Cardiac muscle cell (in vitro differentiated cells and primary cell): ENCODE data around the gene C2orf80. TPM values are rescaled to one million over a fixed set of nuclear protein-coding genes. Genes with fewer than 3 reads are reported as not detected.
"Not testable (repeated sequence)": the region's sequence is repeated elsewhere in the genome, so short reads cannot be mapped to it uniquely, and the experiment has no call there.

Source experiments
- DNase-seq, 2 donors: peaks; one replicate each; pipeline versions ENCODE4 v3.0.0 to v3.0.0-alpha.2; 2010 to 2017; ENCODE audit warnings: low read depth in 1 of 2, low spot score in 1 of 2
- H3K27ac ChIP-seq: fragments of 200-600 bp; sonication (generic); 2 replicates; pipeline ENCODE4 v1.5.1; 2016
- H3K27me3 ChIP-seq: fragments of 200-600 bp; sonication (generic); 2 replicates; pipeline ENCODE4 v1.6.0; 2016; ENCODE audit warnings: control low read depth
- H3K36me3 ChIP-seq: fragments of 200-600 bp; sonication (generic); 2 replicates; pipeline ENCODE4 v1.5.1; 2016; ENCODE audit warnings: control low read depth
- H3K4me1 ChIP-seq: fragments of 200-600 bp; sonication (generic); 2 replicates; pipeline ENCODE4 v1.8.1; 2017; ENCODE audit warnings: low read depth, mild to moderate bottlenecking, mixed run types
- H3K4me3 ChIP-seq: fragments of 200-600 bp; sonication (generic); 2 replicates; pipeline ENCODE4 v1.5.1; 2016; ENCODE audit warnings: mild to moderate bottlenecking
- H3K9me3 ChIP-seq: fragments of 200-600 bp; sonication (generic); 2 replicates; pipeline ENCODE4 v1.5.1; 2017; ENCODE audit warnings: low read depth, mild to moderate bottlenecking, control low read depth
- CTCF ChIP-seq: IDR thresholded peaks from 2 replicates; pipeline ENCODE4 v1.5.1; 2012; ENCODE audit warnings: low read depth, mild to moderate bottlenecking, low read length
- polyA plus RNA-seq: library from polyadenylated mRNA; unstranded; fragments of >200 nt; fragmentation: Nextera tagmentation; extraction: Ambion mirVana; gene quantifications from 2 replicates; pipeline ENCODE4 v1.2.1, GENCODE V29; 2016
- total RNA-seq: library from RNA; depleted of rRNA; stranded (reverse); fragments of >200 nt; gene quantifications from 2 replicates; pipeline ENCODE4 v1.2.3, GENCODE V29; 2016

The C2orf80 gene
- total and polyA plus RNA-seq, 2 experiments from 2014 or later: not detected

GRCh38 chr2:208139447-208139846, 50.4 kb downstream of the C2orf80 start:
- Histone ChIP-seq H3K27me3 (no peaks in the 10 kb centered on the region), H3K36me3 (no peaks in the 10 kb centered on the region), H3K4me3 (no peak overlapping the region), H3K9me3 (no peaks in the 10 kb centered on the region), H3K4me1 (no peaks in the 10 kb centered on the region), H3K27ac (no peak overlapping the region)
- DNase-seq: no peak
- TF ChIP-seq CTCF: no peak

- not testable (repeated sequence) for H3K27ac ChIP-seq, H3K36me3 ChIP-seq, DNase-seq, H3K27me3 ChIP-seq, H3K4me1 ChIP-seq, H3K4me3 ChIP-seq, H3K9me3 ChIP-seq
Measured at GRCh38 chr2:208138334-208138733, 51.5 kb downstream of the C2orf80 start.

GRCh38 chr2:208136716-208137094, 53.1 kb downstream of the C2orf80 start:
- no peak overlapping the region for H3K27ac ChIP-seq
- no peaks in the 10 kb centered on the region for H3K27me3 ChIP-seq
- H3K9me3 ChIP-seq: no peaks in the 10 kb centered on the region
- H3K36me3 ChIP-seq: no peaks in the 10 kb centered on the region
- no peaks in the 10 kb centered on the region for H3K4me1 ChIP-seq
- TF ChIP-seq CTCF: no peak
- no peak overlapping the region for H3K4me3 ChIP-seq
- DNase-seq: no peak

- H3K9me3 ChIP-seq: no peaks in the 10 kb centered on the region
- no peaks in the 10 kb centered on the region for H3K36me3 ChIP-seq
- no peak overlapping the region for H3K27ac ChIP-seq
- no peak for DNase-seq
- no peaks in the 10 kb centered on the region for H3K27me3 ChIP-seq
- no peaks in the 10 kb centered on the region for H3K4me1 ChIP-seq
- no peak overlapping the region for H3K4me3 ChIP-seq
- TF ChIP-seq CTCF: no peak
Measured at GRCh38 chr2:208135794-208136715, 53.8 kb downstream of the C2orf80 start.

GRCh38 chr2:208134928-208135586, 54.8 kb downstream of the C2orf80 start:
- H3K27me3 ChIP-seq: no peaks in the 10 kb centered on the region
- H3K4me1 ChIP-seq: no peaks in the 10 kb centered on the region
- H3K9me3 ChIP-seq: no peaks in the 10 kb centered on the region
- no peak for DNase-seq
- H3K27ac ChIP-seq: no peak overlapping the region
- H3K4me3 ChIP-seq: no peak overlapping the region
- TF ChIP-seq CTCF: no peak
- H3K36me3 ChIP-seq: no peaks in the 10 kb centered on the region

- H3K4me3 ChIP-seq: no peak overlapping the region
- no peak for TF ChIP-seq CTCF
- H3K9me3 ChIP-seq: no peaks in the 10 kb centered on the region
- DNase-seq: no peak
- no peaks in the 10 kb centered on the region for H3K36me3 ChIP-seq
- H3K4me1 ChIP-seq: no peaks in the 10 kb centered on the region
- no peaks in the 10 kb centered on the region for H3K27me3 ChIP-seq
- H3K27ac ChIP-seq: no peak overlapping the region
Measured at GRCh38 chr2:208130712-208131110, 59.1 kb downstream of the C2orf80 start.
